ENCODE measurements around the gene GALK1.
"Not testable (repeated sequence)": the region's sequence is repeated elsewhere in the genome, so short reads cannot be mapped to it uniquely, and the experiment has no call there.

GALK1 gene

DNA sequence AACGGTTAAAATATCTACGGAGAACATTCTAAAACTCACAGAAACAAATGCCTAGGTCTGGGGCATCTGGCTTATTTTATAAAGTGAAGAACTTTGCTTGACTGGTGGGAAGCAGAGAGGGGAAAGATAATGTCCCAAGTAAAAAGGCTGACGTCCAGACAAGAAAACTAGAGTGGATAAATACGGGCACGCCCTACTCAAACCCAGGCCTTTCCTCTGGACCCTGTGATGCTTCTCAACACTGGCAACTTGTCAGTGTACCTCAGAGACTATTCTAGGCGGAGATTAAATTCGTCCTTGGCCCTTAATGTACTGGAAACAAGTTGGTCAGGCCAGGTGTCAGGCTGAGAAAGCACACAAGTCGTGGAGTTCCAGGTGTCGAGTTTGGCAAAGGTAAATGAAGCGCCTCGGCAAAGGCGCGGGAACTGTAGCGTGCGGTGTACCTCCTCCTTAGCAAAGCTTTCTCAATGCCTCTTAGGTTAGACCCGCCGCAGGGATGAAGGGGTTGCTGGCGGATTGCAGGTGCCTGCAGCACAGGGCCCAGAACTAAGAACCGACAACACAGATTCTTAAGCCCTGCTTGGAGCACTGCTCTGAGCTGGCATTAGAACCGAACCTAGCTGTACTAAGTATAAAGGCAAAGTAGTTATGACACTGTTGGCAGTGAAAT lies 18.9 kb upstream of the GALK1 start:
- DNase-seq, result no peak

DNA sequence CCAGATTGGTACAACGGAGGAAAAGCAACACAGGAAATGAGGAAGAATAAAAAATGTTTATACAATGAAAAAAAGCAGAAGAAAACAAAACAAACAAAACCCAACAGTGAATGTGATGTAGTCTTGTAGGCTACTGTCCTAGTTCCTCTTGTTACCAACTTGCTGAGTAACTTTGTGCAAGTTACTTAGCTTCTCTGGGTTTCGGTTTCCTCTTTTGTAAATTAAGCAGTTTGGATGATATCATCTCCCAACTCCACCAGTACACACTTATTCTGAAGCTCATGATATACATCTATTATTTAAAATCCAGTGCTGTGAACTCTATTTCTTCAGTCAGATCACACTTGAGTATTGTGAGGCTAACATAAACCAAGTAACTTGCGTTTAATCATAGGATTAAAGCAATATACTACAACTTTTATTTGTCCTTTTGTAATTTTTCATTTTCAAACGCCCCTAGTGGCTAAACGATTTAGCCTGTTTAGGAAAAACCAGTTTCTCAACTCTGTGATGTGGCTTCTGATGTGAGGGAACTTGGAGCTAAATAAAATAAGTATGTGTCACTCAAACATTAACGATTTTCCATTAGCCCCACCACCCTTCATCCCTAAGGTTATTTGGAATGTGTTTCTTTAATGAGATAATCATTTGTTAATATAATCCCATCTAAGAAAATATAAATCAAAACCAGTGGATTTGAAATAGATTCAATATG lies 18.2 kb upstream of the GALK1 start:
- DNase-seq, result peak; percentile 68

DNA sequence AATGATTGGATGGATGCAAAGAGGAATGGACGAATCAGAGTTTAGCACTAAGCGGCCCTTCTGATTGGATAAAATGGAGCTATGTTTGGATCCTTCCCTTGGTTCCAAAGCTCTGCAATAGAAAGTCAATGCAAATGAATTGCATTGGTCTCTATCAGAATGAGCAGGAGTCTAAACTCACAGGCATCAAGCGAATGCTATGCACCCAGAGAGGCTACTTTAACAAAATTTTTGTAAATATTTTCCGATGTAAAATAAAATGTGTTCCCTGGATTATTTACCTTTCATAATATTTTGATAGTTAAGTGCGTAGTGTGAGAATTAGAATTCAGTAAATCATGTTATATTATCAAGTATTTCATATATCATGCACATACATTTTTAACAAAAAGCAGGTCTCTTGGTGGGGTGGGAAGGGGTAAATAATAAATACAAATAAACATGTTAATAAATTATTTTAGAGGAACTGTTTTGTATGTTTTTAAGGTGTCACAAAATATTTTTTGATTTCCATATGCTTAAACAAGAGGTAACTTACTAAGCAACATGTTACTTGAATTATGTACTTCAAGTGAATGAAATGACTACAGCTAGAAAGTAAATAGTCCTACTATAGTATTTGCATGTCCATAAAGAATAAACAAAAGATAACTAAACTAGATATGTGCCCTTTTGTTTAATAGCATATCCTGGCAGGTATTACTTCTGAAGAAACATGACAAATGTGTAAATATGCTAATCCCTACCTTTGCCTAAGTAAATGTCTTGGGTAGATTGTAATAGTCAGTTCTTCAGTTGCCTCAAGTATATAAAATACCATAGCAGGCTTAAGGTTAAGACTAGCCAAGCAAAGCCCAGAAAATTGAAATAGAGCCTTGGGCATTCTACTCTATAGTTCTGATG lies 15.2 kb upstream of the GALK1 start:
- DNase-seq, result no peak

- DNase-seq, result peak; percentile 100
Measured at GRCh38 chr17:75779250-75779986, 14.4 kb upstream of the GALK1 start.

GRCh38 chr17:75778861-75779249 lies 13.9 kb upstream of the GALK1 start:
- DNase-seq, result peak; percentile 43

- DNase-seq, result not testable (repeated sequence)
Measured at GRCh38 chr17:75778066-75778860, 13.3 kb upstream of the GALK1 start.

DNA sequence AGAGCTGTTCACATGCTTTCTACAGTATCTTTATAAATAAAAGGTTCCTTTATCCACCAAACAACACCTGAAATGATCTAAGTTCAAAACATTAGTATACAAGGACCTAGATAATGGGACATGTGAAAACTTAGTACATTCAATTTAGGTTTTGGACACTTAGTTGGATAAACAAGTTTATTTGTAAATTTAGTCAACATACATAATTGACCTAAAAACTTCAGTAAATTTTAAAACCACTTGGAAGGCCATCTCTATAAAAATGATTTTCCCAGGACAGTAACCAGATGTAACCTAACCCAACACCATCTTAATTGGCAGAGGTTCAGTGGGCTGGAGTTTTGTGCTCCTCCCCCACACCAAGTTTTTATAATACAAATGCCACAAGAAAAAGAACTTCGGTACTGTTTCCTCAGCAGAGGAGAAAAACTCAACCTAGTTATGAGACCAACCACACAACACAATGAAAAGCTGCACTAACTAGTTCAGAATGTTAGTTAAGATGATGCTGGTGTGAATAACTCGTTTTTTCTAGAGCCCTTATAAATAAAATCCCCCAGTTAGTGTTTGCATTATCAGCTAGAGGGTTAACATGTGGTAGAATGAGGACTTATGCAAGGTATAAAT lies 12.4 kb upstream of the GALK1 start:
- no peak for DNase-seq

GRCh38 chr17:75776386-75777295 lies 11.6 kb upstream of the GALK1 start:
- DNase-seq, result no peak

DNA sequence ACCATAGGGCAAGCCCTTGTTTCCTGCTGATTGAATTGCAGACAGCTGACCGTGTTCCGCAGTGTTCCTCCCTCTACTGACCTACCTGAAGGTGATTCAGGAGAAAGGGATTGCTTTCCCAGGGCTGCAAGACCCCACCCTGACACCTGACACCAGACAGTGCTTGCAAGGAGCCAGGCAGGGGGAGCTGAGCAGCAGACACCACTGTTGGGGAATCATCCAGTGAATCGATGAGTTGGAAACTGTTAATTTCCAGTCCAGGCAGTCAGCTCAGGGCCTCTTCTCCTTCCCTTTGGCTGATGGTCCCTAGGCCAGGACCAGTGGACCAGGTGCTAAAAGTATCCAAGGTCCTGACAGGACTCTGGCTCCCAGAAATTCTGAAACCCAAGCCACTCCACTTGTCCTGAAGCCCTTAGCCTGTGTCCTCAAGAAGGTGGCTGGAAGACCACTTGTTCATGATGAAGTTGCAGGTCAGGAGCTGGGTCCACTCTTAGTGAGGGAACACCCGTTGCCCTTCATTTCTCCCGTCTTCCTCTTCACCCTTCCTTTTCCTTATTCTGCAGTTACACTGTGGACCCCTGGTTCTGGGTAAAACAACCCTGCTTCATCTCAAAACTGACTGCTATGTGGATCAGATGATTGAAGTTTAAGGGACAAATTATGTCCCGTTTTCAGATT lies 10.1 kb upstream of the GALK1 start:
- DNase-seq, result no peak

- no peak for DNase-seq
Measured at GRCh38 chr17:75774471-75774990, 9.5 kb upstream of the GALK1 start.

DNA sequence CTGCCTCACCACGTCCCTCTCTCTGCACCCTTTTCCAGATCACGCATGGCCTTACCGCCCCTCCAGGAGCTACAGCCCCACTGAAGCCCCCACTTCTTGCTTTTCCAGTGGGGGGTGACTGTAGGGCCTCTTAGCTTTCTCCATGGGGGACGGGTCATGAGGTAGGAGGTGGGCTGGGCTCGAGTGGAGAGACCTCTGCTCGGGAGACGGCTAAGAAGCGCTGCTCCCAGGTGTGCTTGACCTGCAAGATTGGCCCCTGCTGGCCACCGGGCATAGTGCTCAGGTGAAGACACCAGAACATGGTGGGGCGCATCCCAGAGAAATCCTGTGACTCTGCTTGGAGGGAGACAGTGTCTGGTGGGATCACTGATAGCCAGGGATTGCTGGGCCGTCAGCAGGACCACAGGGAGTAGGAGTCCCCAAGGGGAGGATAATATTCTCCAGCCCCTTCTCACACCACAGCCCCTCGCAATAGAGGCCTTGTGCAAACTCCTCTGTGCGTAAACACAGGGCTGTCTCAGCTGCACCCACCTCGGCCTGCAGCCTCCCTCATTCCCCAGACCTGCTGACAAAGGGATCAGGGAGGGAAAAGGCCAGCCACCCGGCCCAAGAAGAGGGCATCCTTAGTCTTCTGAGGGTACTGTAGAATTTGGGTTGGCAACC lies 8.9 kb upstream of the GALK1 start:
- DNase-seq, result no peak

DNA sequence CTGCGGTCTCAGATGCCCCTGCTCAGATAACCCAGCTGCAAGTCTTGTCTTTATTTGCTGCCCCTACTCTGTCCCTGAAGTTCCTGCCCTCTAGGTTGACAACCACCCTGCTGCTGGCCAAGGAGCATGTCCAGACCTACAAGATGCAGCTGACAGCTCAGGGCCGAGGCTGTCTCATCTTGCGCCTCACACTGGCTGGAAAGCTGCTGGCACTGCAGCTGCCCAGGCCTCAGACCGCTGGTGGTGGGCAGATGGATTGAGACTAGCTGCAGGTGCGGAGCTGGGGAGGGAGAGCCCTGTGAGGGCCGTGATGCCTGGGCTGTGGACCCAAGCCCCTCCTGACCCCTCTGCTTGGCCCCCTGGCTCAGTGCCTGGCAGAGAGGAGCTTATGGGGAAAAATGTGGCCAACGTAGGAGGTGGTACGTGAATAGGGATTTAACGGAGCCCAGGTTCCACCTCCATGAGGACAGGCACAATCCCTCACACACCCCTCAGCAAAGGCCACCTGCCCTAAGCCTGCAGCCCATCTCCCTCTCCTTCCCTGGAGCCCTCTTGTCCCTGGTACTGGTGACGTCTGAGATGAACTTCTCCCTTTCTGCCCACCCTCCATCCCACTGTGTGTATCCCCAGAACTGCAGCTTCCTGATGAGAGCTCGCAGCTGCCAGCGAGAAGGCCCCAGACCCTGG lies 8.3 kb upstream of the GALK1 start:
- no peak for DNase-seq

DNA sequence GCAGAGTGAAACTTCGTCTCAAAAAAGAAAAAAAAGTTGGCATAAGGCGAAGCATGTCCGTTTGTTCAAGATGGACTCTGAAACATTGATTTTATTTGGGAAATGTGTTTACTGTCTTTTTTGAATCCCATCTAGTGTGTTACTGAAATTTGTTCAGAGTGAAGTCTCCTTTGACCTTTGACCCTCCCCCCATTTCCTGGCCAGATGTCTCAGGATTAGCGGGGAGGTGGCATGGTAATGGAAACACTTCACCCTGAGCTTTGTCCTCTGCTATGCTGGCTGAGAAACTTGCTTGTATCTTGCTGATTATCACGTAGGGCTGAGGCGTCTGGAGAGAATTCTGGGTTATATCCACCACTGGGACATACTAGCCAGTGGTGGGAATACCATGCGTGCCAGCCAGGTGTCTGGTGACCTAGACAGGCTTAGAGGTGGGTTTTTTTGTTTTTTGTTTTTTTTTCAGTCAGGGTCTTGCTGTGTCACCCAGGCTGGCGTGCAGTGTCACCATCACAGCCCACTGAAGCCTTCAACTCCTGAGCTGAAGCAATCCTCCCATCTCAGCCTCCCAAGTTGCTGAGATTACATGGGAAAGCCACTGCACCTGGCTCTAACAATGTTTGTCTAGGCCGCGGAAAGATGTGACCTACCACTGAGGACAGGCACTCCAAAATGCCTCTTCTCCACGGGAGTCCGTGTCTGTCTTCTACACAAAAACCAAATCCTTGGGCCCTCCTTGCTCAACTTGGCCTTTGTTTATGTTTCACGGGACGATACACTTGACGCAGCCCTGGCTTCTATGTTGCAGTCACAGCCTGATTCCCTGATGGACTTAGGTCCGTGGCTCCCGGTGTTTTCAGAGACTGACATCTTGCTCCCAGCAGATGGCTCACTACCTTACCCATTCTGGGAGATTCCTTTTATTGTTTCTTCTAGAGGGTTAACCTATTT lies 6.6 kb upstream of the GALK1 start:
- no peak for DNase-seq

GRCh38 chr17:75769536-75769935 lies 4.5 kb upstream of the GALK1 start:
- no peak for DNase-seq

GRCh38 chr17:75767881-75768280 lies 2.9 kb upstream of the GALK1 start:
- DNase-seq, result no peak

- no peak for DNase-seq
Measured at GRCh38 chr17:75765981-75766380, 989 bp upstream of the GALK1 start.

- DNase-seq, result no peak
Measured at GRCh38 chr17:75764417-75764710, 628 bp downstream of the GALK1 start.
